SK-N-SH treated with all-trans-retinoic acid at 6 μM for 48 hours (cell line): ENCODE results near the gene CCNJL.

Experiments used
- ATAC-seq: fragments of 200-7000 bp; cut with Tn5 transposase; 3 replicates; pipeline ENCODE4 v1.9.1; 2020; ENCODE audit warnings: mild to moderate bottlenecking, moderate library complexity
- BACH2 ChIP-seq: fragments of 250-450 bp; sonication (Bioruptor Pico); IDR thresholded peaks from 2 replicates; pipeline ENCODE4 v1.9.0; 2021; ENCODE audit warnings: mild to moderate bottlenecking, borderline replicate concordance
- CSDC2 ChIP-seq: fragments of 250-450 bp; sonication (Bioruptor Pico); IDR thresholded peaks from 2 replicates; pipeline ENCODE4 v1.5.0; 2020; ENCODE audit warnings: mild to moderate bottlenecking, moderate library complexity
- ESRRG ChIP-seq: fragments of 250-450 bp; sonication (Bioruptor Pico); IDR thresholded peaks from 2 replicates; pipeline ENCODE4 v1.6.1; 2021; ENCODE audit warnings: mild to moderate bottlenecking
- GLIS3 ChIP-seq: fragments of 250-450 bp; sonication (Bioruptor Pico); IDR thresholded peaks from 2 replicates; pipeline ENCODE4 v1.5.0; 2020; ENCODE audit warnings: mild to moderate bottlenecking, moderate library complexity
- ISL1 ChIP-seq: fragments of 250-450 bp; sonication (Bioruptor Pico); IDR thresholded peaks from 2 replicates; pipeline ENCODE4 v2.1.2; 2022; ENCODE audit warnings: mild to moderate bottlenecking, moderate library complexity
- OSR1 ChIP-seq: fragments of 250-450 bp; sonication (Bioruptor Pico); IDR thresholded peaks from 2 replicates; pipeline ENCODE4 v1.8.0; 2022; ENCODE audit warnings: moderate library complexity, mild to moderate bottlenecking, inconsistent platforms
- PPARA ChIP-seq: fragments of 250-450 bp; sonication (Bioruptor Pico); IDR thresholded peaks from 2 replicates; pipeline ENCODE4 v1.5.0; 2020; ENCODE audit warnings: mild to moderate bottlenecking, borderline replicate concordance
- RARB ChIP-seq: fragments of 250-450 bp; sonication (Bioruptor Pico); IDR thresholded peaks from 2 replicates; pipeline ENCODE4 v1.8.0; 2021; ENCODE audit warnings: mild to moderate bottlenecking, moderate library complexity
- SNAI2 ChIP-seq: fragments of 250-450 bp; sonication (Bioruptor Pico); IDR thresholded peaks from 2 replicates; pipeline ENCODE4 v1.5.0; 2020; ENCODE audit warnings: mild to moderate bottlenecking, moderate library complexity
- TOX ChIP-seq: fragments of 250-450 bp; sonication (Bioruptor Pico); IDR thresholded peaks from 2 replicates; pipeline ENCODE4 v1.8.0; 2021; ENCODE audit warnings: mild to moderate bottlenecking, moderate library complexity, borderline replicate concordance
- ZC3H10 ChIP-seq: fragments of 250-450 bp; sonication (Bioruptor Pico); IDR thresholded peaks from 2 replicates; pipeline ENCODE4 v1.5.1; 2021; ENCODE audit warnings: mild to moderate bottlenecking, moderate library complexity
- ZFP30 ChIP-seq: fragments of 450-650 bp; formaldehyde crosslinking; IDR thresholded peaks from 2 replicates; pipeline ENCODE4 v1.5.0; 2022; ENCODE audit warnings: mild to moderate bottlenecking, moderate library complexity
- ZNF565 ChIP-seq: fragments of 450-650 bp; formaldehyde crosslinking; conservative IDR thresholded peaks from 2 replicates; pipeline ENCODE4 v1.5.0; 2020; ENCODE audit warnings: low read depth, mild to moderate bottlenecking, moderate library complexity
- ZNF70 ChIP-seq: fragments of 450-650 bp; formaldehyde crosslinking; IDR thresholded peaks from 2 replicates; pipeline ENCODE4 v1.5.0; 2020; ENCODE audit warnings: mild to moderate bottlenecking, moderate library complexity
- ZNF8 ChIP-seq: fragments of 450-650 bp; formaldehyde crosslinking; IDR thresholded peaks from 2 replicates; pipeline ENCODE4 v1.5.0; 2020; ENCODE audit warnings: mild to moderate bottlenecking, moderate library complexity
- TF ChIP-seq, protein P1 (sequence below): fragments of 250-450 bp; sonication (Bioruptor Pico); IDR thresholded peaks from 2 replicates; pipeline ENCODE4 v1.5.0; 2020; ENCODE audit warnings: mild to moderate bottlenecking, moderate library complexity
- TF ChIP-seq, protein P2 (sequence below): fragments of 250-450 bp; sonication (Bioruptor Pico); IDR thresholded peaks from 2 replicates; pipeline ENCODE4 v1.8.0; 2020; ENCODE audit warnings: mild to moderate bottlenecking, moderate library complexity, borderline replicate concordance
- TF ChIP-seq, protein P3 (sequence below): fragments of 250-450 bp; sonication (Bioruptor Pico); IDR thresholded peaks from 2 replicates; pipeline ENCODE4 v1.8.0; 2021; ENCODE audit warnings: low read depth, mild to moderate bottlenecking, moderate library complexity, borderline replicate concordance
- TF ChIP-seq, protein P4 (sequence below): fragments of 250-450 bp; sonication (Bioruptor Pico); IDR thresholded peaks from 2 replicates; pipeline ENCODE4 v1.5.1; 2021; ENCODE audit warnings: mild to moderate bottlenecking, moderate library complexity
- TF ChIP-seq, protein P5 (sequence below): fragments of 250-450 bp; sonication (Bioruptor Pico); IDR thresholded peaks from 2 replicates; pipeline ENCODE4 v1.5.1; 2020; ENCODE audit warnings: low read depth, mild to moderate bottlenecking, moderate library complexity

CCNJL gene

DNA sequence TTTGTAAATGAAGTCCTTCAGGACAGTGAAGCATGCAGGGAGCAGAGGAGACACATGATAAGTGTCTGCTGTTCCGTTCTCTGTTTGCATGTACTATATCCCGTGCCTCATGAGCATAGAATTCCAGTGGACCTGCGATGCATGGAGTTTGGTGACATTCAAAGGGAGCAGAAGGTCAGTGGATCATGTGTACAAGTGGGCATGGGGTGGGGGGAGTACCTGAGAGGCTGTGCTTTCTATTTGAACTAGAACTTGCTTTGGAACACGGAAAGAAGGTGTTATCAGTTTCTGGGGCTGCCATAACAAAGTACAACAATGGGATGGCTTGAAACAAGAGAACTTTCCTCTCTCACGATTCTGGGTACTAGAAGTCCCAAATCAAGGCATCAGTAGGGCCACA lies 5.1 kb upstream of the CCNJL start (continued):
- TF ChIP-seq, protein P1, sequence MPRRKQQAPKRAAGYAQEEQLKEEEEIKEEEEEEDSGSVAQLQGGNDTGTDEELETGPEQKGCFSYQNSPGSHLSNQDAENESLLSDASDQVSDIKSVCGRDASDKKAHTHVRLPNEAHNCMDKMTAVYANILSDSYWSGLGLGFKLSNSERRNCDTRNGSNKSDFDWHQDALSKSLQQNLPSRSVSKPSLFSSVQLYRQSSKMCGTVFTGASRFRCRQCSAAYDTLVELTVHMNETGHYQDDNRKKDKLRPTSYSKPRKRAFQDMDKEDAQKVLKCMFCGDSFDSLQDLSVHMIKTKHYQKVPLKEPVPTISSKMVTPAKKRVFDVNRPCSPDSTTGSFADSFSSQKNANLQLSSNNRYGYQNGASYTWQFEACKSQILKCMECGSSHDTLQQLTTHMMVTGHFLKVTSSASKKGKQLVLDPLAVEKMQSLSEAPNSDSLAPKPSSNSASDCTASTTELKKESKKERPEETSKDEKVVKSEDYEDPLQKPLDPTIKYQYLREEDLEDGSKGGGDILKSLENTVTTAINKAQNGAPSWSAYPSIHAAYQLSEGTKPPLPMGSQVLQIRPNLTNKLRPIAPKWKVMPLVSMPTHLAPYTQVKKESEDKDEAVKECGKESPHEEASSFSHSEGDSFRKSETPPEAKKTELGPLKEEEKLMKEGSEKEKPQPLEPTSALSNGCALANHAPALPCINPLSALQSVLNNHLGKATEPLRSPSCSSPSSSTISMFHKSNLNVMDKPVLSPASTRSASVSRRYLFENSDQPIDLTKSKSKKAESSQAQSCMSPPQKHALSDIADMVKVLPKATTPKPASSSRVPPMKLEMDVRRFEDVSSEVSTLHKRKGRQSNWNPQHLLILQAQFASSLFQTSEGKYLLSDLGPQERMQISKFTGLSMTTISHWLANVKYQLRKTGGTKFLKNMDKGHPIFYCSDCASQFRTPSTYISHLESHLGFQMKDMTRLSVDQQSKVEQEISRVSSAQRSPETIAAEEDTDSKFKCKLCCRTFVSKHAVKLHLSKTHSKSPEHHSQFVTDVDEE: no peak
- TF ChIP-seq ESRRG: no peak
- TF ChIP-seq, protein P2, sequence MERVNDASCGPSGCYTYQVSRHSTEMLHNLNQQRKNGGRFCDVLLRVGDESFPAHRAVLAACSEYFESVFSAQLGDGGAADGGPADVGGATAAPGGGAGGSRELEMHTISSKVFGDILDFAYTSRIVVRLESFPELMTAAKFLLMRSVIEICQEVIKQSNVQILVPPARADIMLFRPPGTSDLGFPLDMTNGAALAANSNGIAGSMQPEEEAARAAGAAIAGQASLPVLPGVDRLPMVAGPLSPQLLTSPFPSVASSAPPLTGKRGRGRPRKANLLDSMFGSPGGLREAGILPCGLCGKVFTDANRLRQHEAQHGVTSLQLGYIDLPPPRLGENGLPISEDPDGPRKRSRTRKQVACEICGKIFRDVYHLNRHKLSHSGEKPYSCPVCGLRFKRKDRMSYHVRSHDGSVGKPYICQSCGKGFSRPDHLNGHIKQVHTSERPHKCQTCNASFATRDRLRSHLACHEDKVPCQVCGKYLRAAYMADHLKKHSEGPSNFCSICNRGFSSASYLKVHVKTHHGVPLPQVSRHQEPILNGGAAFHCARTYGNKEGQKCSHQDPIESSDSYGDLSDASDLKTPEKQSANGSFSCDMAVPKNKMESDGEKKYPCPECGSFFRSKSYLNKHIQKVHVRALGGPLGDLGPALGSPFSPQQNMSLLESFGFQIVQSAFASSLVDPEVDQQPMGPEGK (CRISPR knock-in tag): no peak
- TF ChIP-seq GLIS3: no peak

DNA sequence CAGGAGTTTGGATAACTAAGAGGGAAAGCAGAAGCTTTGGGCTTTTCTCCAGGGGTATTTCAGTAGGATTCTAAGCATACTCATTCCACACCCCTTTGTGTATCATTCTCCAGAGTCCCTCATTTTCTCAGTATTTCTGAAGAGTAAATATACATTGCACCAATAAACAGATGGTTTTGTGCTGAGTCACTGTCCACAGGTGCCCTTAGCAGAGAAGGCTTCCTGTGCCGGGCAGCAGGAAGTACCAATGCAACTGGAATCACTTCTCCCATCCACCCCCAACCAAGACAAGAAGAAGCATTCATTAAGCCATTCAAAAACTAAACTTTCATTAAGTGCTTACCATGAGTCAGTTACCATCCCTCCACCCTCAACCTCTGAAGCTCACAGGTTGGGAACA lies 3.6 kb upstream of the CCNJL start:
- no peak for TF ChIP-seq ZC3H10
- TF ChIP-seq, protein P3, sequence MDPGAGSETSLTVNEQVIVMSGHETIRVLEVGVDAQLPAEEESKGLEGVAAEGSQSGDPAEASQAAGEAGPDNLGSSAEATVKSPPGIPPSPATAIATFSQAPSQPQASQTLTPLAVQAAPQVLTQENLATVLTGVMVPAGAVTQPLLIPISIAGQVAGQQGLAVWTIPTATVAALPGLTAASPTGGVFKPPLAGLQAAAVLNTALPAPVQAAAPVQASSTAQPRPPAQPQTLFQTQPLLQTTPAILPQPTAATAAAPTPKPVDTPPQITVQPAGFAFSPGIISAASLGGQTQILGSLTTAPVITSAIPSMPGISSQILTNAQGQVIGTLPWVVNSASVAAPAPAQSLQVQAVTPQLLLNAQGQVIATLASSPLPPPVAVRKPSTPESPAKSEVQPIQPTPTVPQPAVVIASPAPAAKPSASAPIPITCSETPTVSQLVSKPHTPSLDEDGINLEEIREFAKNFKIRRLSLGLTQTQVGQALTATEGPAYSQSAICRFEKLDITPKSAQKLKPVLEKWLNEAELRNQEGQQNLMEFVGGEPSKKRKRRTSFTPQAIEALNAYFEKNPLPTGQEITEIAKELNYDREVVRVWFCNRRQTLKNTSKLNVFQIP: no peak
- TF ChIP-seq, protein P4, sequence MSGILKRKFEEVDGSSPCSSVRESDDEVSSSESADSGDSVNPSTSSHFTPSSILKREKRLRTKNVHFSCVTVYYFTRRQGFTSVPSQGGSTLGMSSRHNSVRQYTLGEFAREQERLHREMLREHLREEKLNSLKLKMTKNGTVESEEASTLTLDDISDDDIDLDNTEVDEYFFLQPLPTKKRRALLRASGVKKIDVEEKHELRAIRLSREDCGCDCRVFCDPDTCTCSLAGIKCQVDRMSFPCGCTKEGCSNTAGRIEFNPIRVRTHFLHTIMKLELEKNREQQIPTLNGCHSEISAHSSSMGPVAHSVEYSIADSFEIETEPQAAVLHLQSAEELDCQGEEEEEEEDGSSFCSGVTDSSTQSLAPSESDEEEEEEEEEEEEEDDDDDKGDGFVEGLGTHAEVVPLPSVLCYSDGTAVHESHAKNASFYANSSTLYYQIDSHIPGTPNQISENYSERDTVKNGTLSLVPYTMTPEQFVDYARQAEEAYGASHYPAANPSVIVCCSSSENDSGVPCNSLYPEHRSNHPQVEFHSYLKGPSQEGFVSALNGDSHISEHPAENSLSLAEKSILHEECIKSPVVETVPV: no peak
- no peak; the same call in 2 of the 3 replicates for ATAC-seq

DNA sequence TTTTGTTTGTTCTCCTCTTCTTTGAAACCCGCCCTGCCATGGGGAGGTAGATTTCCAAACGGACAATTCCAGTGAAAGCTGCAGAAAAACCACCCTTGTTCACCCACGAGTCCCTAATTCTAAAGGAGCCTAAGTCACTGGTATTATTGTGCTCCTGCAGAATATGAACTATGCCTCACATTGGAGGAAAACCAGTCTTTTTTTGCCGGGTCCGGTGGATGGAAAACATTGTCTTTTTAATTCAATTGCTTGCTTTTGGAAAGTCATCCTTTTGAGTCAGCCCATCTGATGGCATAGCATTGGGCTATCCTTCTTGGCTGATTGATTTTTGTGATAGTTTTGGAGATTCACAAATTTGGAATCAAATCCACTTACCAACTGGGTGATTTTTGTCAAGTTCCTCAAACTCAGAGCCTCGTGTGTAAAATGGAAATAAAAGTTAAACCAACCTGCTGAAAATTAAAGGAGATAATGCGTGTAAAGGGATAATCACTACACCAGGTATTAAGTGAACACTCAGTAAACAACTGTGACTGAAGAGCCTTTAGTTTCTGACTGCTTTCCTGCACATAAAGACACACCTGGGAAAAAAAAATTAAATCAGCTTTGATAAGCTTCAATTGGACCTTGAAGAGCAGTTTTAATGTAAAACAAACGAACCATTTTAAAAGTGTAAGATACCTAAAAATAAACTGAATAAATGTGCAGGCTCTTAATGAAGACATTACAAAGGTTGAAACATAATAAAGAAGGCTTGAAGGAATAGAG lies 780 bp upstream of the CCNJL start:
- ATAC-seq: peak; percentile 4; the same call in 2 of the 3 replicates
- TF ChIP-seq, protein P3: no peak
- TF ChIP-seq, protein P5, sequence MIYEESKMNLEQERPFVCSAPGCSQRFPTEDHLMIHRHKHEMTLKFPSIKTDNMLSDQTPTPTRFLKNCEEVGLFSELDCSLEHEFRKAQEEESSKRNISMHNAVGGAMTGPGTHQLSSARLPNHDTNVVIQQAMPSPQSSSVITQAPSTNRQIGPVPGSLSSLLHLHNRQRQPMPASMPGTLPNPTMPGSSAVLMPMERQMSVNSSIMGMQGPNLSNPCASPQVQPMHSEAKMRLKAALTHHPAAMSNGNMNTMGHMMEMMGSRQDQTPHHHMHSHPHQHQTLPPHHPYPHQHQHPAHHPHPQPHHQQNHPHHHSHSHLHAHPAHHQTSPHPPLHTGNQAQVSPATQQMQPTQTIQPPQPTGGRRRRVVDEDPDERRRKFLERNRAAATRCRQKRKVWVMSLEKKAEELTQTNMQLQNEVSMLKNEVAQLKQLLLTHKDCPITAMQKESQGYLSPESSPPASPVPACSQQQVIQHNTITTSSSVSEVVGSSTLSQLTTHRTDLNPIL: no peak

DNA sequence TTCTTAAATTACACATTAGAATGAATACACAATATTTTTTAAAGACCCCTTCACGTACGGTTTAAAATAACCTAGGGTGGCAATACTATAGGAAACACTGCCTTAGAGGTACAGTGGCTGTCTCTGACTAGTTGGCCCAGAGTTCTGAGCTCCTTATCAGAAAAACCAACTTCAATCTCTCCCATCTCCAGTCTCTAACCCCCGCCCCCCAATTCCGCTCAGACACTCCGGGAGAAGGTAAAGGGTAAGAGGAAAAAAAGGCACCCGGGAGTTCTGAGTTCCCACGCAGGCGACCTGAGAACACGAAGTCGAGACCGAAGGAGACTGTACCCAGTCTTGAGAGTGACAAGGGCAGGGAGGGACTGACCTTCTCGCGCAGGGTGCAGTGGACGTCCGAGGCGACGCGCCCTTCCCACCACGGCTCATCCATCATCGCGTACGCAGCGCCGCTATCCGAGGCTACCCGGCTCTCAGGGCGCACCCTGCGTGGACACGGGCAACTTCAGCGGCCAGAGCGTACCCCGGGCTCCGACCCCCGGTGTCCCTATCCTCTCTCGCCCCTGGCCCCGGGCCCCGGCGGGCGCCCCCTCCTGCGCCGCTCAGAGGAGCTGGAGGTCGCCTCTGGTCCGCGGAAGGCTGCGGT lies 752 bp downstream of the CCNJL start:
- ATAC-seq: peak; percentile 86

More for the DNA sequence above, 752 bp downstream of the CCNJL start:
- TF ChIP-seq TOX (CRISPR knock-in tag) (no peak), OSR1 (CRISPR knock-in tag) (no peak), ZFP30 (no peak), ISL1 (CRISPR knock-in tag) (no peak), RARB (CRISPR knock-in tag) (no peak), GLIS3 (no peak), BACH2 (CRISPR knock-in tag) (no peak), CSDC2 (CRISPR knock-in tag) (no peak), ZNF565 (no peak), ZNF8 (CRISPR knock-in tag) (no peak), SNAI2 (CRISPR knock-in tag) (no peak), PPARA (CRISPR knock-in tag) (no peak), ZNF70 (no peak)
- TF ChIP-seq, protein P5: no peak
- TF ChIP-seq, protein P4: no peak
